ENCODE results near the gene SIK2.
"Not testable (repeated sequence)": the region's sequence is repeated elsewhere in the genome, so short reads cannot be mapped to it uniquely, and the experiment has no call there.

GRCh38 chr11:111657905-111658304 lies 55.7 kb downstream of the SIK2 start:
- not testable (repeated sequence) for TF ChIP-seq POLR2AphosphoS5 (IDR thresholded peaks at IDR 0.05; ENCODE audit: insufficient read depth, low read depth, low read length); CTCF (IDR thresholded peaks at IDR 0.05; ENCODE audit: extremely low read depth in 1 of 2, insufficient read depth in 1 of 2, low read depth in 1 of 2, low read length in 2 of 2); POLR2A (IDR thresholded peaks at IDR 0.05; ENCODE audit: low read depth, low read length); MYC (IDR thresholded peaks at IDR 0.05; ENCODE audit: low read depth, low read length); EZH2 (IDR thresholded peaks at IDR 0.05; ENCODE audit: borderline replicate concordance, low read depth, low read length, severe bottlenecking)
